HTR-8/SVneo (cell line): ENCODE data around the gene BANP.
"Not testable (repeated sequence)": the region's sequence is repeated elsewhere in the genome, so short reads cannot be mapped to it uniquely, and the experiment has no call there.

Experiments used
- DNase-seq: peaks from one replicate; pipeline ENCODE4 v3.0.0; 2011; ENCODE audit warnings: low spot score, mixed read lengths; ENCODE audit not compliant: insufficient read length
- FAIRE-seq: peaks from 2 replicates; lab custom pipeline; 2011; peaks lifted over from hg19 to GRCh38; lab: Jason Lieb, UNC

The BANP gene

DNA sequence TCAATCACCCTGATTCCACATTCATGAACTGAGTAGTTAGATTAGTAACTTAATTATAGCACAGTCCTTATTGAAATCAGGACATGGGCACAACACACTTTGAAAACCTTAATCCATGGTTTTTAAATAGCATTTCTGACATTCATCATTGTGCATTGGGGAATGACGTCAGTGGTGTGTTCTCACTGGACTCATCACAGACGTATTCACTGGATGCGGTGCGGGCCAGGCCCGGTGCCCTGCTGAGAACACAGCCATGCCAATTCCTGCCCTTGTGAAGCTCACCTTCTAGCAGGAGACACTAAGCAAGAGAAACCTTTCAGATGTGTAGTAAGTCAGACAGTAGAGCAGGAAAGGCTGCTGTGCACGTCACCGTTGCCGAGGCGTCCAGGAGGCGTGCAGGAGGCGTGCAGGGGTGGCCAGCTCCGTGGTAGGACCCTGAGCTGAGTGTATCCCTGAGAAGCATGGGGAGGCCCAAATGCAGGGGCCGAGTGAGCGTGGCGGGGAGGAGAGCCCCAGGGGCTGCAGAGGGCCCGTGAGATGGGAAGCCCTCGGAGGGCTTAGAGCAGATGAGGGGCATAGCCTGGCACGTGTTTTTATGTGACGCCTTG lies 12.9 kb downstream of the BANP start:
- no peak for FAIRE-seq

DNA sequence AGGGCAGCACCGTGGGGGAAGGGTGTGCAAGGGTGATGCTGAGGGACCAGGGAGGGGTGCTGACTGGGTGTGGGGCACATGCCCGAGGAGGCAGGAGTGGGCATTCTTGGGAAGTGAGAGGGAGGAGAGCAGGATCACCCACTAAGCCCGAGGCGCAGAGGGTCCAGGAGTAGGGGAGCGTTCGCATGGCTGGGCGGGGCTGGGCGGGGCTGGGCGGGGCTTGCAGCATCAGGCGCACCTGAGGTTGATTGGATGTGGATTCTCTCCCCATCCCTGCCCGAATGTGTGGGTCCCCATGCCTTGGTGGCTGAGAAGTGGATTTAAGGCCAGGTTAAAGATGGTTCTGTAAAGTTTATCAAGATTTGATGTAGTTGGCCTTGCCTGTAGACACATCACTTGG lies 14.2 kb downstream of the BANP start:
- no peak for DNase-seq
- no peak for FAIRE-seq

More for the DNA sequence above, 12.9 kb downstream of the BANP start:
- DNase-seq: no peak

GRCh38 chr16:87966064-87966645 lies 14.9 kb downstream of the BANP start:
- DNase-seq (no peak), FAIRE-seq (no peak)

GRCh38 chr16:87966685-87967185 lies 15.5 kb downstream of the BANP start:
- no peak for DNase-seq
- no peak for FAIRE-seq

DNA sequence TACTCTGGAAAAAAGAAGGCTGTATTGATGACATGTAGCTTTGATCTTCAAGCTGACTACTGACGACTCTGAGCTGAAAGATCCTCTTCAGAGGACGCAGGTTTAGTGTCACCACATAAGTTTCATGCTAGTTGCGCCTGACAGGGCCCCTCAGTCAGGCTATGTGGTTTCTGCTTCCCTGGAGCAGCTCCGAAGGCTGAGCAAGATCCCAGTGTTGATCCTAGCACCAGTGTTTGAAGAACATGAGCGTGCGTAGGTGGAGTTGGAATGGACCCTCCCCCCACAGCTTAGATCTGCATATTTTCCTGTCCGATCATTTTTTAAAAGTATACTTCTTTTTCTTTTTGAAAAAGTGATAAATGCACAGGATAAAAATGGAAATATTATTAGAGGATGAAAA lies 17.3 kb downstream of the BANP start:
- no peak for FAIRE-seq

GRCh38 chr16:87970186-87970585 lies 19.0 kb downstream of the BANP start:
- no peak for FAIRE-seq
- no peak for DNase-seq

More for the DNA sequence above, 17.3 kb downstream of the BANP start:
- no peak for DNase-seq

- FAIRE-seq: no peak
- no peak for DNase-seq
Measured at GRCh38 chr16:87971933-87972332, 20.7 kb downstream of the BANP start.

DNA sequence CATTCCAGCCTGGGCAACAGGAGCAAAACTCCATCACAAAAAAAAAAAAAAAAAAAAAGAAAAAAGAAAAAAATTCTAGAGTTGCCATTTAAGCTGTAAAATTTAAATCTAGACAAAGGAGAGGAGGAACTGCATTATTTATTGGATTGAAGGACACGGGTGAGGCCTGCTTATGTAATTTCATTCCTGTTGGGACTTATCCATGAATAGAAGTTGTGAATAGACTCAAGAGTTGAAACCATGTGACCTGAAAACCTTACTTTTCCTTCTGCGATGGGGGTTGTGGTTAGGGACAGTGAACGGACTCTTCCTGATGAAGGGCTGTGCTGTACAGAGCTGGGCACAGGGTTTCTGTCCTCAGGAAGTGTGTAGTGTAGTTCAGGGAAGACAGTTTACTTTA lies 22.5 kb downstream of the BANP start:
- DNase-seq: no peak
- FAIRE-seq: no peak

DNA sequence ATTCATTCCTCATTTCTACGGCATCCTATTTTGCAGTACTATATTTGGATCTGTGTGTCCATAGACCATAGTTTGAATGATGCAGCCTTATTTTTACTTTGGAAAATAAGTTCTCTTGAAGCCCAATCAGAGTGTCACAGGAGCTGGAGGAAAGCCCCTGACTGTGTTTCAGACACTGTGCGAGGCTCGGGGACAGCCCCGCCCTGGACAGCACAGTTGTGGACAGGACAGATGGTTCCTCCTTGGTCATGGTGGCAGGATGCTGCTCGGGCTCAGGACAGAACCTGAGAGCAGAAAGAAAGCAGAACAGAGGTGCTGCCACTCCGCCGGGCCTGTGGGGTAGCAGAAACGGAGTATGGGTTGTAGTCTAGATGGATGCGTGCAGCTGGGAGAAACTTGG lies 22.9 kb downstream of the BANP start:
- DNase-seq (no peak), FAIRE-seq (no peak)

DNA sequence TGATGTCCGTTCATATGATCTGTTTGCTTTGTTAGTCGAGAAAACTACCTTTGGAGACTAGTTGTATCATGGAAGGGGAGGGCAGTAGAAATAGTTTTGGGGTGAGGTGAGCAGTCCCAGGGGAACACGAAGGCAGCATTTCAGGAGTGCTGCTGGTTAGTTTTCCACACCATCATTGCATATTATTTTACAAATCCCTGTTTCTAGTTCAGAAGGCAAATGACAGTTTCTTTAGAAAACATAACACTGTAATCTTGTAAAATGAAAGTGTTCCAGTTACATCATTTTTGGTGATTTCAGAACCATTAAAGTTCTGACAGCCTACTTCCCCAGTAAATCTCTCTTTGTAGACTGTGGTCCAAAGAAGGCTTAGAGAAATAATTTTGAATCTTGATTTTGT lies 25.4 kb downstream of the BANP start:
- FAIRE-seq: no peak
- DNase-seq: no peak

DNA sequence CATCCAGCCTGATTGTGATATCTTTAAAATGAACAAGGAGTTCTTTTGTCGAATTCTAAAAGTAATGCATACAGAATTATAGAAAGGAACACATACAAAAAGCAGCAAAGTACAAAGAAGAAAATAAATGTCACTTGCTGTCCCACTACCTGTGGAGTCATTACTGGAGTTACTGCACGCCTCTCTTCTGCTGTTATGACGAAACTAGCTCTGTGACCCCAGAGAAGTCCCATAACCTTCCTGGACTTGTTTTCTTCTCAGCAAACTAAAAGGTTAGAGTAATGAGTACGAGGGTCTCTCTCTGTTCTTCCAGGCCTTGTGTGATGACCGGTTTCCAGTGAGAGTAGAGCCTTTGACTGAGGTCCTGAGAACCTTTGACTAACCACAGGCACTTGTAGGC lies 26.9 kb downstream of the BANP start:
- FAIRE-seq: no peak
- no peak for DNase-seq

- FAIRE-seq: no peak
- no peak for DNase-seq
Measured at GRCh38 chr16:87979352-87979751, 28.1 kb downstream of the BANP start.

GRCh38 chr16:87979911-87980630 lies 28.8 kb downstream of the BANP start:
- DNase-seq, FAIRE-seq: not testable (repeated sequence)

DNA sequence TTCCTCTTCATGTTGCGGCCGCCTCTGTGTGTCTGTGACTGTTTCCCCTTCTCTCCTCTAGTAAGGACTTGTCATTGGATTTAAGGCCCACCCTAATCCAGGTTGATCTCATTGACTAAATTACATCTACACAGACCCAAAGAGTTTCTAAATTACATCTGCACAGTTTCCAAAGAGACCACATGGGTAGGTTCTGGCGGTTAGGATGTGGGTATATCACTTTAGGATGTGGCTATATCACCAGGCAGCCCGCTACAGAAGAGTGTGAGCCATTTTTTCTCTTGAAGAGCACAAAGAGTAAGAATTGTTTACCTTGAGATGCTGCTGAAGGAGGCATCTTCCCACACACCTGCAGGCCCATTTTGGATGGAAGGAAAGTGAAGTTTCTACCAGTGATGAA lies 30.1 kb downstream of the BANP start:
- not testable (repeated sequence) for FAIRE-seq, DNase-seq

- no peak for DNase-seq
- no peak for FAIRE-seq
Measured at GRCh38 chr16:87982581-87983041, 31.4 kb downstream of the BANP start.

DNA sequence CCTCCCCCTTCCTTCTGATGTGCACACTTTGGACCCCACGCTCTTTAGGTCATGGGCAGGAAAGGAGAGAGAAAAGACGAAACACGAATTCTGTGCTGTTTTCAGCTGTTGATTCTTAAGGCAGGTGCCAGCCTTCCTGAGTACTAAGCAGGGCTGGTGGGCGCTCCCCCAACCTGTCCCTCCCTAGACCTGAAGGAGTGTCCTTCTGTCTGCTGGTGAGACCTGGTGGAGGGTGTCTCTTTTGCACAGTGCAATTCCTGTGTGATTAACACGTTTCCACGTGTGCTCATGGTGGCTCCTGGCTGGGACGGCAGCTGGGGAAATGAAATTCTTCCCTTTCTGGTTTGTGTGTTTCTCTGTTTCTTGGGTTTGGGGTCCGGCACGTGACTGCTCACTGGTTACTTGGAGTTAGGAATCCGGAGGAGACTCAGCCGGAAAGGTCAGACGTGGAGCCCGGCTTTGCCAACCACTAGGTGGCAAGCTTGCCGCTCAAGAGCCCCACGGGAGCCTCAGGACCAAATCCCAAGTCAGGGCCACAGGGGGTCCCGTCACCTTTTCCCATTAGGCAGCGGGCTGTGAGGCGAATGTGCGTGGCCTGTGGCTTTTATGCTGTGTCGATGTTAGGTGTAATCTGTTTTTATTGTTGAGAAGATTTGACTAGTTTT lies 32.0 kb downstream of the BANP start:
- DNase-seq, FAIRE-seq: not testable (repeated sequence)

- not testable (repeated sequence) for FAIRE-seq
Measured at GRCh38 chr16:87983737-87984097, 32.5 kb downstream of the BANP start.

GRCh38 chr16:87984180-87984579 lies 32.9 kb downstream of the BANP start:
- not testable (repeated sequence) for FAIRE-seq, DNase-seq

More at GRCh38 chr16:87983737-87984097, 32.5 kb downstream of the BANP start:
- not testable (repeated sequence) for DNase-seq

DNA sequence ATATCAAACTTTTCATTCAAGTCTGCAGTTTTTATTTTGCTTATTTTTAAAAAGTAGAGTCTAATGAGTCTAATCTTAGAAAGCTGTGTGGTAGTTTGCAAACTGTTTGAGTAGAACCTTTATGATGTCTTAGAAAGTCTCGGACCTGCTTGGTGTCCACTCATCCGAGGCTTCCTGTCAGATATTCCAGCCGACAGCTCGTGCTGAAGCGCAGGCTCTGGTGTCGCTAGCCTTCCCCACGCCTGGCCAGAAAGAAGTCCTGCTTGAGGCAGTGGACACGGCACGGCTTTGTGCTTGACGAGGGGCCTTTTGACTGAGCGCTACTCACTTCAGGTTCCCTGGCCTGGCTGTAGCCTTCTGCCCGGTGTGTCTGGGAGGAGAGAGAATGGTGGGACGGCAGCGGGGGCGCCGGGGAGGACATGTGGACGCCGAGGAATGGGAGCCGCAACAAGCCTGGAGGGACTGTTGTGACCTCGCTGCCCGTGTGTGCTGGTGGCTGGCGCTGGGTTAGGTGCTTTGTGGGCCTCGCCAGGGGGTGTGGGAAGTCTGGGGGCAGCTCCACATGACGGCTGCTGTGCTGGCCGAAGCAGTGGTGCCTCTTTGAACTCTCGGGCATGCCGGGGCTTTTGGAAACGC lies 33.5 kb downstream of the BANP start:
- no peak for DNase-seq
- no peak for FAIRE-seq

DNA sequence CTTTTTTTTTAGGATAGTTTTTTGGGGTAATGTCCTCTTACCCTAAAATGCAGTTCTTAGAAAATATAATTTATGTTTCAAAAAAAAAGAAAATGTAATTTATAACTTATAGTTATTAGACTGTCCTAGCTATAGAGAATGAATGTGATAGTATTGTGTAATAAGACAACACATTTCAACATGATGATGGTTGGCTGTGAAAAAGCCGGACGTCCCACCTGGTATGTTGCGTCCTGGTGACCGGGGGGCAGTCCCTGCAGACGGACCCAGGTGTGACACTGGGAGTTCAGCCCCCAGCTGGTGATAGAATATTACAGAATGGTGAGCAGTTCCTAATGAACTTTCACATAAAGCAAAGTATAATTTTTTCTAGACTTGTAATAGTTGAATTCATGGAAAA lies 34.3 kb downstream of the BANP start:
- DNase-seq, FAIRE-seq: not testable (repeated sequence)
